HG03175 (cell line): Measurements from ENCODE around the gene RBM33.

Experiments
- ATAC-seq: cut with Tn5 transposase; IDR thresholded peaks from one replicate; pipeline ENCODE4 v1.9.1; 2021; ENCODE audit warnings: mild to moderate bottlenecking, moderate library complexity; ENCODE audit not compliant: unreplicated experiment

RBM33 gene

DNA sequence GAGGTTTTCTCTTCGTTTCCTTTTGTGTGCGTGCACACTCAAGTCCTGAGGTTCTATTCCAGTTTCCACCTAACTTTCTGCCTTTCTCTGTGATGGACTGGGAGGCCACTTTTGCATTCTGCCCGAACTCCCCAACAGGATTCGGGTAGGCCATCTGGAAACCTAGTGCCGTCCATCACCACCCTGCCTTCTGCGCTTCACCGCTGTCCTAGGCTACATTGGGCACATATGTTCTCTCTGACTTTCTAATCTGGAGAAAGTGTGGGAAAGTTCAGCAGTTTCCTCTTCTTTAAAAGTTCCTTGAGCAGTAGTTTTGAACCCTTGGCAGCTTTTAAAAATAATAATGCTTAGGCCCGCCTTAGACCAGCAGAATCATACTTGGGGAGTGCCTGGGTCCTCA is 121.0 kb downstream of the RBM33 start:
- no peak for ATAC-seq

DNA sequence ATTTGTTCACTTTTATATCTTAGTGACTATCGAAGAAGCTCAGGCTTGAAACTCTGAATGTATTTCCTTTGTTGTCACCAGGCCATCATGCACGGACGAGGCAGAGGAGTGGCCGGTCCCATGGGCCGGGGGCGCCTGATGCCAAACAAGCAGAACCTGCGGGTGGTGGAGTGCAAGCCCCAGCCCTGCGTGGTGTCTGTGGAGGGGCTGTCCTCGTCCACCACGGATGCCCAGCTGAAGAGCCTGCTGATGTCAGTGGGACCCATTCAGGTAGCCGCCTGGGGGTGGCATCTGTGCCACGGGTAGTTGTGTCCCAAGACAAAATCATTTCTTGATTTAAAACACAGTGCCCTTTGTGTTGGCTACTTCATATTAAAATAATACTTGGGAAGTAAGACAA is 121.9 kb downstream of the RBM33 start:
- ATAC-seq: no peak

- ATAC-seq: no peak
Observed at GRCh38 chr7:155766966-155767916, 122.8 kb downstream of the RBM33 start.

DNA sequence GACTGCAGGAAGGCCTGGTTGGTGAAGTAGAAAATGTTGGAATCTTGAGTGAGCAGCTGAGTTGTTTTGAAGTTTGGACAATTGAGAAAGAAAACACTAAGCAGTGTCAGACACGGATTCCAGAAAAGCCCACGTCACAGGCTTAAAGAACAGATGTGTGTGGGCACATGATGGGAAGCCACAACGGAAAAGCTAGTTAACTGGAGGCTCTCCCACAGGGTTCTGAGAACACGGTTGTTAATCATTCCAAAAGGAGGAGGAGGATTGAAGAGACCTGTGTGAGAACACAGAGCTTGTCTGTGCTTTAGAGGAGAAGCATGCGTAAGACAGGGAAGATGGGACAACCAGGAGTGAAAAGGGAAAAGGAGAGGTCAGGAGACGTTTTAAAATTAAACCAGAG is 125.2 kb downstream of the RBM33 start:
- no peak for ATAC-seq

GRCh38 chr7:155770241-155770640 is 125.8 kb downstream of the RBM33 start:
- ATAC-seq: no peak

DNA sequence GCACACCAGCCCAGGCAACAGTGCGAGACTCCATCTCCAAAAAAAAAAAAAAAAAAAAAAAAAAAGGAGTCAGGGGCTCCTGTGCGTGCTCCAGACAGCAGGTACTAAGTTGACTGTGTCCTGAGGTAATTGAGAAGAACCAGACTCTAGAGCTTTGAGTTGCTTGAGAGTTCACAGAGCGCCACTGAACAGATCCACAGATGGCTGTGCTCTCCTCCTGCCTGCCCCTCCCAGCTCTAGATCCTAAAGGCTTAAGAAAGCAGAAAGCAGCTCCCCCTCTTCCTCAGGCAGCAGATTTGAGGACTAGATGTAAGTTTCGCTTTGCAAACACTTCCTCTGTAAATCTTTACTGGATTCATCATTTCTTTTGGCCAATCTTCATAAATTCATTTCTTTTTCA is 129.1 kb downstream of the RBM33 start:
- ATAC-seq: no peak

- ATAC-seq: no peak
Observed at GRCh38 chr7:155774947-155775346, 130.5 kb downstream of the RBM33 start.

- ATAC-seq: no peak
Observed at GRCh38 chr7:155775691-155776090, 131.2 kb downstream of the RBM33 start.

- no peak for ATAC-seq
Observed at GRCh38 chr7:155776606-155777005, 132.1 kb downstream of the RBM33 start.

DNA sequence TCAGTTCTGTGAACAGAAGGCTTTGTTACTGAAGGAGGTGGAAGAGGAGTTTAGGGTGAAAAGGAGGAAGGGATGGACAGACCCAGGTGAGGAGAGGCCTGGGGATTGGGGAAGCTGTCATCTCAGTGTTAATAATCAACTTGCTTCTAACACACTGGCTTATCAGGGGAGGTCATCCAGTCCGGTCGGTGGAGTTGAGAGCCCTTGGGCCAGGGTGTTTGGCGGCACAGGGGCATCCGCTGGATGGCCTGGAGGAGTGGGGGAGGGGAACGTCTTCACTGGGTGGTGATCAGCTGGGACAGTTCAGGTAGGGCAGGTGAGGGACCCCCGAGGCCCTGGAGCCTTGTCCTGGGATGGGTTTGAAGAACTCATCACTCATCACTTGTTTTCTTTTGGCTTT is 133.9 kb downstream of the RBM33 start:
- ATAC-seq: no peak

DNA sequence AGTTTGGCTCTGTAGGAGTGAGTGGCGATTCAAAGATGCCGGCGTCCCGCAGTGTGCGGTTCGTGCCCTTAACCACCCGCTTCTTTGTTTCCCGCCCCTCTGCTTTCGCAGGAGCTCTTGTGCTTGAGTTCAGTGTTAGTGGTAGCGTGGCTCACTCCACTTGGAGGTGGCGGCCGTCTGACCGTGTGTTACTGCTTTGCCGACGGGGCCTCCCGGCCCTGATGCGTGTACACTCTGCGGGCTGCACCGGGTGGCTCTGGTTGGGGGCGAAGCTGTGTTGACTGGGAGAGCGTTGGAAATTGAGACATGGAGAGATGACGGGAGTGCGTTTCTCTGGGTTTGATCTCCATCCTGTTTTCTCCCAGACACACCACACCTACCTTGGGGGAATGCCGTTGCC is 136.4 kb downstream of the RBM33 start:
- no peak for ATAC-seq

- ATAC-seq: no peak
Observed at GRCh38 chr7:155781433-155781832, 137.0 kb downstream of the RBM33 start.

GRCh38 chr7:155782466-155782865 is 138.0 kb downstream of the RBM33 start:
- no peak for ATAC-seq

DNA sequence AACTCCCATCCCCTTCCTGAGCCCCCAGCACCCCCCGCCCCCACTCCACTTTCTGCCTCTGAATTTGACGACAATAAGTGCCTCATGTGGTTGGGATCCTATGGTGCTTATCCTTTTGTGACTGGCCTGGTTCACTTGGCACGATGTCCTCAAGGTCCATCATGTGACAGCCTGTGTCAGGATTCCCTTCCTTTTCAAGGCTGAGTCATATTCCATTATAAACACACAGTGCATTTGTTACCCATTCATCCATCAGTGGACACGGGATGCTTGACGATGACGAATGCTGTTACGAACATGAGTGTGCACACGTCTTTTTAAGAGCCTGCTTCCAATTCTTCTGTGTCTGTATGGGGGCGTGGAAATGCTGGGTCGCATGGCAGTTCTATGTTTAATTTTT is 141.1 kb downstream of the RBM33 start:
- ATAC-seq: no peak

DNA sequence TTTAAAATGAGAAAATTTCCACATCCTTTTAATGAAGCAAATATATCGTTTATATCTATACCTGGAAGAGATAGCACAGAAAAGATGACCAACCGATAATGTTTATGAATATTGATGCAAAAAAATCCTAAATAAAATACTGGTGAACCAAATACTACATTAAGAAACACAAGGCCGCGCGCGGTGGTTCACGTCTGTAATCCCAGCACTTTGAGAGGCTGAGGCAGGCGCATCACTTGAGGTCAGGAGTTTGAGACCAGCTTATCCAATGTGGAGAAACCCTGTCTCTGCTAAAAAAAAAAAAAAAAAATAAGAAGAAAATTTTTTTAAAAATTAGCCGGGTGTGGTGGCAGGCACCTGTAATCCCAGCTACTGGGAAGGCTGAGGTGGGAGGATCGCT is 142.0 kb downstream of the RBM33 start:
- ATAC-seq: no peak

GRCh38 chr7:155787171-155787851 is 142.8 kb downstream of the RBM33 start:
- no peak for ATAC-seq

- ATAC-seq: no peak
Observed at GRCh38 chr7:155788616-155789000, 144.1 kb downstream of the RBM33 start.

- ATAC-seq: no peak
Observed at GRCh38 chr7:155789001-155789725, 144.7 kb downstream of the RBM33 start.

DNA sequence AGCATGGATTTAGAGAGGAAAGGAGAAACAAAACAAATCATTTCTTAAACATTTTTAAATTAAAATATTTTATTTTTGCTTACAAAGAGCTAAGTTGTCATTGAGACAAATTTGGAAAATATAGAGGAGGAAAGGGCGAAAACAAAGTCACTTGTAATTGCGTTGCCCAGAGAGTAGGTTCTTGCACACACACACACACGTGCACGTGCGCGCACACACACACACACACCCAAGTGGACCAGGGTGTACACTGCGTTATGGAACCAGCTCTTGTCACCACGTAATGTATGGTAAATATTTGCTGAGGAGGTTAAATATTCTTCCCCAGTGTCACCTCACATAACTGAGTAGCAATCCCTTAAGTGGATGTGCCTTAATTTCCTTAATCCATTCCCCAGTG is 146.2 kb downstream of the RBM33 start:
- no peak for ATAC-seq

GRCh38 chr7:155791214-155791737 is 146.8 kb downstream of the RBM33 start:
- ATAC-seq: no peak

- ATAC-seq: no peak
Observed at GRCh38 chr7:155791836-155792235, 147.4 kb downstream of the RBM33 start.
